Omental fat pad (tissue), 4 donors: ENCODE measurements around the gene NMRK2. TPM values are rescaled to one million over a fixed set of nuclear protein-coding genes. Genes with fewer than 3 reads are reported as not detected.

Experiments used
- ATAC-seq: fragments of 150-250 bp; one replicate; pipeline ENCODE4 v1.9.1; 2016; ENCODE audit warnings: mild to moderate bottlenecking, moderate library complexity; ENCODE audit not compliant: low FRiP score
- DNase-seq: peaks from one replicate; pipeline ENCODE4 v3.0.0-alpha.2; 2019; ENCODE audit warnings: low spot score
- total RNA-seq, 4 donors: library from RNA; depleted of rRNA; stranded (reverse); fragments of >200 nt; gene quantifications; one replicate each; pipeline ENCODE4 v1.1.0, GENCODE V29; 2016
- TF ChIP-seq, protein P1 (sequence below), 3 donors: fragments of 450-650 bp; IDR thresholded peaks; one replicate each; pipeline ENCODE4 v1.5.1; 2016 to 2017; ENCODE audit warnings: antibody characterized with exemption in 3 of 3, mild to moderate bottlenecking in 3 of 3, moderate library complexity in 2 of 3

The NMRK2 gene
- total RNA-seq, 4 donors from 2014 or later, result not detected

DNA sequence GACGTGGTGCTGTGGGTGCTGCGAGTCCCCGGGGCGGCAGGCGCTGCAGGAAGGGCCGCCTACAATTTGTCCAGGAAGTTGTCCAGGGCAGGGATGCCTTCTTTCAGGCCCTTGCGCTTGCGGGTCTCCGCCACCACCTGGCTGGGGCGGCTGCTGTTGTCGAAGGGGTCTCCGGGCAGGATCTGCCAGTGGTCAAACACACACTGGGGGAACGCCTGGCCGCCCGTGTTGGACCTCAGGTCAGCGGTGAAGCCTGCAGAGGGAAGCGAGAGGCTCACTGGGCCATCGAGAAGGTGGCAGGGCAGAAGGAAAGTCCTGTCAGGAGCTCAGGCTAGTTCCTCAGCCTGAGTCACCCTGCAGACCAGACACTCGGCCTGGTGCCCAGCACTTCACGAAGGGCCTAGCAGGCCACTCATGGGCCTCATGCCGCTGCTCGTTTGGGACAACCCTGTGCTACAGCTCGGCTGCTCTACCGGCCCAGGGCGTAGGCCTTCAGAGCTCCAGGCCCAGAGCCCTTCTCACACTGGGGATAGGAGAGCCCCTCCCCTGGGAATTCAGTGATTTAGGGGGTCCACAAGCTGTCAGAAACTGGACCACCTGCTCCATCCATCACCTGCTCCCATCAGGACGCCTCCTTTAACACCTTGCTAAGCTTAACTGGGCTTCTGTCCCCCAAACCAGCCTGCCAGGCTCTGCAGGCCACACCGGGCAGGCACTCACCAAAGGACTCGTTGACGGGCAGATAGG, 43.8 kb downstream of the NMRK2 start:
- TF ChIP-seq, protein P1, sequence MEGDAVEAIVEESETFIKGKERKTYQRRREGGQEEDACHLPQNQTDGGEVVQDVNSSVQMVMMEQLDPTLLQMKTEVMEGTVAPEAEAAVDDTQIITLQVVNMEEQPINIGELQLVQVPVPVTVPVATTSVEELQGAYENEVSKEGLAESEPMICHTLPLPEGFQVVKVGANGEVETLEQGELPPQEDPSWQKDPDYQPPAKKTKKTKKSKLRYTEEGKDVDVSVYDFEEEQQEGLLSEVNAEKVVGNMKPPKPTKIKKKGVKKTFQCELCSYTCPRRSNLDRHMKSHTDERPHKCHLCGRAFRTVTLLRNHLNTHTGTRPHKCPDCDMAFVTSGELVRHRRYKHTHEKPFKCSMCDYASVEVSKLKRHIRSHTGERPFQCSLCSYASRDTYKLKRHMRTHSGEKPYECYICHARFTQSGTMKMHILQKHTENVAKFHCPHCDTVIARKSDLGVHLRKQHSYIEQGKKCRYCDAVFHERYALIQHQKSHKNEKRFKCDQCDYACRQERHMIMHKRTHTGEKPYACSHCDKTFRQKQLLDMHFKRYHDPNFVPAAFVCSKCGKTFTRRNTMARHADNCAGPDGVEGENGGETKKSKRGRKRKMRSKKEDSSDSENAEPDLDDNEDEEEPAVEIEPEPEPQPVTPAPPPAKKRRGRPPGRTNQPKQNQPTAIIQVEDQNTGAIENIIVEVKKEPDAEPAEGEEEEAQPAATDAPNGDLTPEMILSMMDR (IDR thresholded peaks at IDR 0.05), result no peak
- no peak for ATAC-seq
- no peak for DNase-seq

DNA sequence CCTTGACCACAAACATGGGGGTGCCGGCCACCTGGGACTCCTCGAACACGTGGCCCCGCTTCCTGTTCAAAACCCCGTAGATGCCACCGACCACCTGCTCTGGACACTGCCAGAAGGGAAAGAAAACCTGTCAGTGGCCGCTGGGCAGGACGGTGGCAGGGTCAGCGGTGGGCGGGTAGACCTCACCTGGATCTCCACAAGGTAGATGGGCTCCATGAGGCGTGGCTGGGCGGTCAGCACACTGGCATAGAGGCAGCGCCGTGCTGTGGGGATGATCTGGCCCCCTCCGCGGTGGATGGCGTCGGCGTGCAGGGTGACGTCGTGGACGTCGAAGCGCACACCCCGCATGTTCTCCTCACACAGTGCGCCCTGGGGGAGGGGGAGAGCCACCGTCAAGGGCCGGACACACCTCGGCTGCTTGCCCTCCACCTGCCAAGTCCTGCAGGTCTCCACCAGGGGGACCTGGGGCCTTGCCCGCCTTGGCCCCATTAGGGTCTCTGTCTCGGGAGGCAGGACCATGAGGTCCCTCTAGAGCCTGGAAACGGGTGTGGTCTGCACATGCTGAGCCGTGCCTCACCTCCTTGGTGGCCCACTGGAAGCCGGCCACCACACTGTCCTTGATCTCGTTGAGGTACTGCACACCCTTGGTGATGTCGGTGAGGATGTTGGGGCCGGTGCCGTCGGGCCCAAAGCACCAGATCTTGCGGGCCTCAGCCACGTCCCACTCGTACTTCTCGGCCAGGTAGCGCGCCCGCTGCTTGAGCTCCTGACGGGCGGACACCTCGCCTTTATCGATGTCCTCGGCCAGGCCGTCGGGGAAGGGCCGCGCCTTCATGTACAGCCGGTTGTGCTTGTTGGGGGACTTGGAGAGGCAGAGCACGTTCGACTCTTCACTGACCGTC, 44.6 kb downstream of the NMRK2 start:
- DNase-seq (no peak), ATAC-seq (no peak)

DNA sequence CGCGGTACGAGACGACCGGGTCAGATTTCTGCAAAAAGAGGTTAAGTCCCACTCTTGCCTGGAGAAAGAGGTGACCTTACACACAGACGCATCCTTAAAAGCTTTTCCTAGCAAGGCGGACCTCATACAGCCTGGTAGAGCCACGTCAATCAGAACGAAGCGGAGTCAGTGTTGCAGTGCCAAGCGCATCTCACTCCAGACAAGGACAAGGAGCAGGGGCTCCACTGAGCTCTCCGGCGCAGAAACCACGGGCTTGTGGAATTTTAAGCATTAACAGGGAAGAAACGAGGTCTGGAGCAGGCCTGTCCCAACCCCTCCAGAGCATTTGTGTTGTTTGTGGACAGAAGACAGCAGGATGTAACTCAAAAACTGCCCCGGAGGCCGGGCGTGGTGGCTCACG, 45.3 kb downstream of the NMRK2 start:
- DNase-seq (no peak), ATAC-seq (no peak)
- TF ChIP-seq, protein P1 (IDR thresholded peaks at IDR 0.05), result no peak

More for the DNA sequence above, 44.6 kb downstream of the NMRK2 start:
- TF ChIP-seq, protein P1 (IDR thresholded peaks at IDR 0.05), result no peak

DNA sequence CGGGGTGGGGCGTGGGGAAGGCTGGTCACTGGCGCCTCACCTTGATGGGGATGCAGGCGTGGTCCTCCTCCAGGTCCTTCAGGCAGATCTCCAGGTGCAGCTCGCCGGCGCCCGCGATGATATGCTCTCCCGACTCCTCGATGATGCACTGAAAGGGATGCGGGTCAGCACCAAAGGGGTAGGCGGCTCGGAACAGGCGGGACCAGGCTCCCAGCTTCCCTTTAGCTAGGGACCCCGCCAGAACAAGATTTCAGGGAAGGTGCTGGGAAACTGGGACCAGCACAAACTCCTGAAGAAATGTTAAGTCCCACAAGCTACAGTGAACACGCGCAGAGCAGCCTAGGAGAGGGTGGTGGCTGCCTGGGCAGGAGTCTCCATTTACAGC, 46.4 kb downstream of the NMRK2 start:
- ATAC-seq (no peak), DNase-seq (no peak)
- TF ChIP-seq, protein P1 (IDR thresholded peaks at IDR 0.05), result no peak

- no peak for DNase-seq
These were observed 46.9 kb downstream of the NMRK2 start for GRCh38 chr19:3979674-3980352.

More at GRCh38 chr19:3979674-3980352, 46.9 kb downstream of the NMRK2 start:
- TF ChIP-seq, protein P1 (IDR thresholded peaks at IDR 0.05), result no peak
- no peak for ATAC-seq
